ENCODE data around the gene METTL16. TPM values are rescaled to one million over a fixed set of nuclear protein-coding genes. Genes with fewer than 3 reads are reported as not detected.
A peak's percentile ranks its signal among the peaks of the same experiment; 100 is the strongest.
"Not testable (repeated sequence)": the region's sequence is repeated elsewhere in the genome, so short reads cannot be mapped to it uniquely, and the experiment has no call there.

Gene METTL16
- total and polyA plus RNA-seq, 9 of the 15 experiments (the other 6 are each of a cell fraction or from before 2014, with no cell fraction given): 12.1 to 30.5 (median 19.8) TPM

GRCh38 chr17:2532146-2532720 is 20.5 kb upstream of the METTL16 start (continued):
- no peak for TF ChIP-seq ZBTB34 (CRISPR knock-in tag; IDR thresholded peaks at IDR 0.05)

- H3K4me3 ChIP-seq; H3K9ac ChIP-seq (ENCODE audit: insufficient read depth in 1 of 2, low read depth in 2 of 2, low read length in 2 of 2); DNase-seq (ENCODE audit: extremely low read depth in 1 of 4, low spot score in 3 of 4); intact Hi-C loops (cut with micrococcal nuclease); H2AFZ ChIP-seq (ENCODE audit: low read depth, low read length); H4K20me1 ChIP-seq (replicated peaks; ENCODE audit: control insufficient read depth, insufficient read depth, low read length); BruUV-seq (replicated peaks); H3K4me1 ChIP-seq (replicated peaks in 1 of 2; ENCODE audit: control insufficient read depth in 2 of 2, insufficient read depth in 2 of 2, low read length in 2 of 2); H3K9me3 ChIP-seq (replicated peaks; ENCODE audit: control insufficient read depth, insufficient read depth, low read depth, low read length); H3K36me3 ChIP-seq (ENCODE audit: control insufficient read depth, insufficient read depth, low read length); H3K79me2 ChIP-seq (ENCODE audit: control insufficient read depth, insufficient read depth, low read length); H3K27ac ChIP-seq (ENCODE audit: extremely low read depth, low read depth, low read length); CTCF ChIA-PET (ENCODE audit: low intra/inter-chr PET ratio); H3K4me2 ChIP-seq (ENCODE audit: insufficient read depth, low read length); H3K9me1 ChIP-seq (ENCODE audit: control insufficient read depth, insufficient read depth, low read length); H3K27me3 ChIP-seq (ENCODE audit: control insufficient read depth in 2 of 2, insufficient read depth in 2 of 2, low read length in 2 of 2); in situ Hi-C loops (cut with MboI): not testable (repeated sequence)
- ATAC-seq: 0 out of 3 replicates have a peak, but pooled peaks have one; percentile 37
- TF ChIP-seq C11orf30 (IDR thresholded peaks at IDR 0.05; ENCODE audit: low read depth) (peak; percentile 27; the same call in 1 of the 2 replicates), NFYB (IDR thresholded peaks at IDR 0.05; ENCODE audit: extremely low read depth, insufficient read length) (peak; percentile 70), ZNF316 (IDR thresholded peaks at IDR 0.05) (peak; percentile 65), RBM25 (IDR thresholded peaks at IDR 0.05; ENCODE audit: low read depth, low read length, severe bottlenecking) (peak; percentile 14), FOS (IDR thresholded peaks at IDR 0.05; ENCODE audit: extremely low read depth, insufficient read length) (peak; percentile 9), MAFG (tag; conservative IDR thresholded peaks at IDR 0.05) (peak; percentile 40; the same call in 1 of the 2 replicates)
- 23% methylated on average over 7 of the region's 9 CpGs for WGBS (ENCODE audit: insufficient coverage, low coverage, missing lambda C conversion rate)
- POLR2A ChIA-PET: interaction anchor here (0.6 to 1.5 kb wide), 5 partner anchors 11 to 100 kb away, joined by 3 to 5 read pairs (median 3); partner anchors contain the start of gene METTL16
- peak; percentile 35 for FAIRE-seq
Observed at GRCh38 chr17:2531243-2531954, 19.7 kb upstream of the METTL16 start.

- BruUV-seq (replicated peaks); in situ Hi-C loops (cut with MboI); CTCF ChIA-PET (ENCODE audit: low intra/inter-chr PET ratio): not testable (repeated sequence)
Observed at GRCh38 chr17:2521775-2522410, 10.2 kb upstream of the METTL16 start.

More at GRCh38 chr17:2521775-2522410, 10.2 kb upstream of the METTL16 start:
- H3K4me3 ChIP-seq; H3K4me1 ChIP-seq (replicated peaks in 1 of 2; ENCODE audit: control insufficient read depth in 2 of 2, insufficient read depth in 2 of 2, low read length in 2 of 2); DNase-seq (ENCODE audit: extremely low read depth in 1 of 4, low spot score in 3 of 4); intact Hi-C loops (cut with micrococcal nuclease); H3K9me1 ChIP-seq (ENCODE audit: control insufficient read depth, insufficient read depth, low read length); H3K27me3 ChIP-seq (ENCODE audit: control insufficient read depth in 2 of 2, insufficient read depth in 2 of 2, low read length in 2 of 2); H3K27ac ChIP-seq (ENCODE audit: extremely low read depth, low read depth, low read length); H3K9me3 ChIP-seq (replicated peaks; ENCODE audit: control insufficient read depth, insufficient read depth, low read depth, low read length); H3K9ac ChIP-seq (ENCODE audit: insufficient read depth in 1 of 2, low read depth in 2 of 2, low read length in 2 of 2); H3K4me2 ChIP-seq (ENCODE audit: insufficient read depth, low read length); FAIRE-seq; ATAC-seq; POLR2A ChIA-PET; H3K36me3 ChIP-seq (ENCODE audit: control insufficient read depth, insufficient read depth, low read length); H2AFZ ChIP-seq (ENCODE audit: low read depth, low read length); H3K79me2 ChIP-seq (ENCODE audit: control insufficient read depth, insufficient read depth, low read length); H4K20me1 ChIP-seq (replicated peaks; ENCODE audit: control insufficient read depth, insufficient read depth, low read length): not testable (repeated sequence)
- WGBS (ENCODE audit: insufficient coverage, low coverage, missing lambda C conversion rate): 44% methylated on average over 5 of the region's 15 CpGs

All from K562 (cell line).